Esophagus (tissue), 2 donors: Measurements from ENCODE around the gene MARCHF11. TPM values are rescaled to one million over a fixed set of nuclear protein-coding genes. Genes with fewer than 3 reads are reported as not detected.

Experiments
- H3K27ac ChIP-seq, 2 donors: one replicate each; pipeline ENCODE4 v1.5.1; 2013; ENCODE audit warnings: low read depth in 2 of 2, mild to moderate bottlenecking in 2 of 2, inconsistent platforms in 1 of 2, low read length in 1 of 2, moderate library complexity in 1 of 2
- H3K27me3 ChIP-seq, 2 donors: one replicate each; pipeline ENCODE4 v1.6.1; 2013; ENCODE audit warnings: low read length in 2 of 2, control low read depth in 1 of 2, mild to moderate bottlenecking in 1 of 2; ENCODE audit not compliant: insufficient read depth in 2 of 2, control insufficient read depth in 1 of 2
- H3K36me3 ChIP-seq, 2 donors: one replicate each; pipeline ENCODE4 v1.6.1; 2013; ENCODE audit warnings: low read length in 1 of 2; ENCODE audit not compliant: control insufficient read depth in 2 of 2, insufficient read depth in 2 of 2
- H3K4me1 ChIP-seq, 2 donors: one replicate each; pipeline ENCODE4 v1.6.1; 2013; ENCODE audit warnings: low read length in 1 of 2; ENCODE audit not compliant: control insufficient read depth in 2 of 2, insufficient read depth in 2 of 2
- H3K4me3 ChIP-seq, 2 donors: one replicate each; pipeline ENCODE4 v1.5.1; 2013; ENCODE audit warnings: low read length in 2 of 2, mild to moderate bottlenecking in 2 of 2, low read depth in 1 of 2, moderate library complexity in 1 of 2
- H3K9me3 ChIP-seq, 2 donors: one replicate each; pipeline ENCODE4 v1.6.1; 2013; ENCODE audit warnings: mild to moderate bottlenecking in 2 of 2, low read depth in 1 of 2, low read length in 1 of 2, moderate library complexity in 1 of 2; ENCODE audit not compliant: control insufficient read depth in 2 of 2, insufficient read depth in 1 of 2
- WGBS, 2 donors: extraction: QIAGEN DNeasy Blood & Tissue Kit; methylation state at CpG; one replicate each; pipeline ENCODE4 v1.1.7; 2013; 5-methylcytosine and 5-hydroxymethylcytosine counted together
- polyA plus RNA-seq, 2 donors: library from polyadenylated mRNA; stranded (reverse); fragments of 200-250 nt; gene quantifications; one replicate each; pipeline ENCODE4 v1.2.3, GENCODE V29; 2013
- donor health status: healthy with polysubstance abuse.
- donor health status: Bipolar disorder and iron deficiency.

MARCHF11 gene
- polyA plus RNA-seq, 2 donors = not detected

DNA sequence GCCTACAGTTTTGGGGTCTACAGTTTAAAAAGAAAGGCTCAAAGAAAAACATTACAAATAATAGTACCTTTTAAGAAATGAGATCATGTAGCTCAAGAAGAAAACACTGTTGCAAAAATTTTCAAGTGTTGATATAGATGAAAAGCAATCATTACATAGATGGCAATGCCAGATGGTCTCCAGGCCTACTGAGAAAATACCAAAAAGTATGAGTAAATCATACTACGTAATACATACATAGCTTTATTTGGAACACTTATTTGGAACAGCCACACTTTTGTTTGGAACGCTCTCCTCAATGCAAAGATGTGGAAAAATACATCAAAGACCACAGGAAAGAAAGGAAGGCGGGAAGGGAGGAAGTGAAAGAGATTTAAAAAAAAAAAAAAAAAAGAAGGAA, 44.1 kb downstream of the MARCHF11 start:
- H3K4me3 ChIP-seq = no peak overlapping the region
- 67 to 78% methylated on average over 3 of the region's 3 CpGs for WGBS, 2 donors
- H3K27me3 ChIP-seq = no peaks in the 10 kb centered on the region
- no peaks in the 10 kb centered on the region for H3K4me1 ChIP-seq
- H3K27ac ChIP-seq = no peak overlapping the region
- peaks cover 0 to 3% of the 10 kb centered on the region in 2 donors for H3K9me3 ChIP-seq
- no peaks in the 10 kb centered on the region for H3K36me3 ChIP-seq

DNA sequence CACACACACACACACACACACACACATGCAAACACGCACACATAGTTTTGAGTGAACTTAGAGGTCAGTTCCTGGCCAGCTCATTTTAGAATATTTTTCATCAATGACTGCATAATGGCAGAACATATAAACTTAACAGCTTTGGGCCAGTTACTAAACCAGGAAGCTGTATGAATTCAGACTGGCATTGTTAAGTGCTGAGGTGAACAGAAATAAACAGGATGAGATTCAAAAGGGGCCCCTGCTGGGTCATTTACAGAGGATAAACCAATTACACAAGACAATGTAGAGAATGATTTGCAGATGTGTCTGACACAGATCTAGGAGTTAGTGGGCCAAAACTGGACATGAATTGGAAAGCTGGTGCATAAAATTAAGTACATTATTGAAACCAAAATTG, 44.6 kb downstream of the MARCHF11 start:
- Histone ChIP-seq H3K27me3 (no peaks in the 10 kb centered on the region), H3K36me3 (no peaks in the 10 kb centered on the region), H3K27ac (no peak overlapping the region), H3K4me1 (no peaks in the 10 kb centered on the region), H3K9me3 (peaks cover 0 to 3% of the 10 kb centered on the region in 2 donors), H3K4me3 (no peak overlapping the region)
- WGBS, 2 donors = 50 to 57% methylated on average over 1 of the region's 1 CpG

DNA sequence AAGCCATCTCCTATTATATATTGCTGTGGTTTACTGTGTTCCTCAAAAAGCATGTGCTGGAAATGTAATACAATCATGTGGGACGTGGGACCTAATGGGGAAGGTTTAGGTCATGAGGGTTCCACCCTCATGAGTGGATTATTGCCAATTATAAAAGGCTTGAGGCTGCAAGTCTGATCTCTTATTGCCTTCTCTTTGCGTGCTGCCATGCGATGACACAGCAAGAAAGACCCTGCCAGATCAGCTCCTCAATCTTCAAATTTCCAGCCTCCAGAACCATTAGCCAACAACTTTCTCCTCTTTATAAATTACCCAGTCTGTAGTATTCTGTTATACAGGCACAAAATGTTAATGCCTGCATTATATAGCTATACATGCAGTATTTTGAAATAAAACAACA, 45.4 kb downstream of the MARCHF11 start:
- no peak overlapping the region for H3K4me3 ChIP-seq
- H3K27ac ChIP-seq = no peak overlapping the region
- WGBS, 2 donors = 61 to 75% methylated on average over 3 of the region's 3 CpGs

DNA sequence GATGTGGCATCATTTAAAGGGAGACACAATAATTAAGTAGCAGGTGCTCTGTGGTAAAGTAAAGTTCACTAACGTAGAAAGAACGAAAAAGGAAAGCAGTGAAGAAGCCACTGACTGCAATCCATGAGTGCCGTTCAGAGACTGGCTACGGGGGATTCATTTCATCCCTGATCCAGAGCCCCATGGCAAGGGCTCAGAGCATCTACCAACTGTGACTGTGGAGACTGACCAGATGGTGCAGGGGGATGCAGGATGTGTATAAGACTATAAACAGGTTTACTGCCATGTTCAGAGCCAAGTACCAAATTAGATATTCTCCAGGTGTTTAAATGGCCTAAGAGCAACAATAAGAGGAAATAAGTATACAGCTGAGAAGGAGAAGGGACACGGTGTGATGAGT, 47.7 kb downstream of the MARCHF11 start:
- H3K9me3 ChIP-seq = peaks cover 0 to 4% of the 10 kb centered on the region in 2 donors
- H3K36me3 ChIP-seq = no peaks in the 10 kb centered on the region
- H3K4me3 ChIP-seq = no peak overlapping the region
- H3K27me3 ChIP-seq = no peaks in the 10 kb centered on the region
- no peaks in the 10 kb centered on the region for H3K4me1 ChIP-seq
- 81 to 85% methylated on average over 5 of the region's 5 CpGs for WGBS, 2 donors
- H3K27ac ChIP-seq = no peak overlapping the region

More for the DNA sequence above, 45.4 kb downstream of the MARCHF11 start:
- H3K4me1 ChIP-seq = no peaks in the 10 kb centered on the region
- H3K27me3 ChIP-seq = no peaks in the 10 kb centered on the region
- peaks cover 0 to 3% of the 10 kb centered on the region in 2 donors for H3K9me3 ChIP-seq
- no peaks in the 10 kb centered on the region for H3K36me3 ChIP-seq

DNA sequence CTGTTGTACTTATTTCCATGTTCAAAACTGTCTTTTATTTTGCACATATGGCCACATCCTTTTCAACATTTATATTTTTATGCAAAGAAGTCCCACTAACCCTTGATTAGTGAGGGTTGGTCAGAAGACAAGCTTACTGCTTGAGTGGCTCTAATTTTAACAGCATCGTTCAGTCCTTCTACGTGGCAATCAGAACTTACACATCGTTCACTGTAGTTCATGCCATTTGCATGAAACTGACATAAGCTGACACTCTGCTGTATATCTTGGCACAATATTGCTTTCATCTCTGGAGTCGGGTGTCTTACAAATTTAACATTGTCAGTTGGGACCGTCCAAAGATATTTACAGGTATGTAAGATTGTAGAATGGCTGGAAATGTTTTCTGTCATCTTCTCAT, 50.6 kb downstream of the MARCHF11 start:
- Histone ChIP-seq H3K9me3 (peaks cover 0 to 4% of the 10 kb centered on the region in 2 donors), H3K4me1 (no peaks in the 10 kb centered on the region), H3K36me3 (no peaks in the 10 kb centered on the region), H3K4me3 (no peak overlapping the region), H3K27ac (no peak overlapping the region), H3K27me3 (no peaks in the 10 kb centered on the region)
- 72 to 79% methylated on average over 5 of the region's 5 CpGs for WGBS, 2 donors

DNA sequence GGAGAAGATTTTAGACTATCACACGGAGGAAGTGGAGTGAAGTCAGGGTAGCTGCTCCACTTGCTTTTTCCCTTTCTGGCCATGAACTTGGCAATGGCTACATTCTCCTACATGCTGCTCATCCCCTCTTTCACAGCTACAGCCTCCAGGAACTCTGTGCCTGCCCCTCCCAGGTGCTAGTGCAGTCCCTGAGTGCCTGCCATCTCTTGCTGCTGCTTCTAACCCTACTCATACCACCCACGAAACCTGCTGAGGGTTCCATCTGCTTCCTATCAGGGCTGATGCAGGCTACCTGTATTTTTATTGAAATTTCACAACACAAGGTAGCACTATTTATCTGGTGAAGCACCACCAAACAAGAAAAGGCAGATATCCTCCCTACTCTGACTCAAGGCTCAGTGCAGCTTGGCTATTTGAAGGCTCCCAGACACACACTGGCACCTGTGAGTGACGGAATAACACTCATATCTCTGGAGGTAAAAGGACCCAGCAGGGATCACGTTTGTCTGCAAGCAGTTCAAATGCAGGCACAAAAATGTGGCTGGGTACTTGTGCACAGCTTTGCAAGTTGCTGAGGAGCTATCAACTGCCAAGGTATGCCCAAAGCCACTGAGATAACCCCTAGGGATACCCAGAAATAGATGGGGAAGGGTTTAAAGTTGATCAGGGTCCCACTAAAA, 51.6 kb downstream of the MARCHF11 start:
- no peaks in the 10 kb centered on the region for H3K36me3 ChIP-seq
- H3K27me3 ChIP-seq = no peaks in the 10 kb centered on the region
- H3K4me3 ChIP-seq = no peak overlapping the region
- H3K4me1 ChIP-seq = no peaks in the 10 kb centered on the region
- 60 to 62% methylated on average over 4 of the region's 4 CpGs for WGBS, 2 donors
- no peak overlapping the region for H3K27ac ChIP-seq
- peaks cover 0 to 4% of the 10 kb centered on the region in 2 donors for H3K9me3 ChIP-seq

DNA sequence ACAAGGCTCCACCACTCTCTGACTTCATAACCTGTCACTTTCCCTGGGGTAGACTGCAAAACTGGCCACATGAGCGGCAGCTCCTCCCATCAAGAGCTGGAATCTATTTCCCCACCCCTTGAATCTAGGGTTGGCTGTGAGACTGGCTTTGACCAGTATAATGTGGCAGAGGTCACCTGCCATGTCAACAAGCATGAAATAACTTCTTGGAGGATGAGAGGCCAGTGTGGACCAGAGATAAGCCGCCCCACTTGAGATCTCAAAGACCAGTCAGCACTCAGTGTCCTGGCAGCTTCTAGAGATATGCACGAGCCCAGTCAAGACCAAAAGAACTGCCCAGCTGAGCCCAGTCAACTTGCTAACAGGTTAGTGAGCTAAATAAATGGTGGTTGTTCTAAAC, 59.0 kb downstream of the MARCHF11 start:
- H3K27ac ChIP-seq = no peak overlapping the region
- WGBS, 2 donors = 78 to 90% methylated on average over 3 of the region's 3 CpGs
- H3K4me3 ChIP-seq = no peak overlapping the region
- H3K36me3 ChIP-seq = no peaks in the 10 kb centered on the region
- H3K27me3 ChIP-seq = no peaks in the 10 kb centered on the region
- no peaks in the 10 kb centered on the region for H3K4me1 ChIP-seq
- H3K9me3 ChIP-seq = no peaks in the 10 kb centered on the region

DNA sequence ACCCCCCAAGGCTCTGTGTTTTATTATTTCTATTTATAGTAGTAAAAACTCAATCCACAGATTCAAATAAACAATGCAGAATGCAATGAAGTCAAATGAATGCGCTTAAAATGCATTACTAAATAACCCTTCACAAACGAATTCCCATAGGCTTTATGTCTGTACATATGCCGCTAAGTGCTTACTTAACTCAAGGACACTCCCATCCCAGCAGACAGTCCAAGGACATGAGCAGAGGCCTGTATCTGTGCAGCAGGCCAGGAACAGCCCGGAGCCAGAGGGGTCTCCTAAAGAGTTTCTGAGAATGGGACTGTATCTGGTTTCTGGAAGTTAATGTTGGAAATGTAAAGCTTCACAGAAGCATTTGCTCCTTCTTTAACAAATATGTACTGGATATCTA, 59.8 kb downstream of the MARCHF11 start:
- H3K4me3 ChIP-seq = no peak overlapping the region
- H3K4me1 ChIP-seq = no peaks in the 10 kb centered on the region
- 76 to 86% methylated on average over 4 of the region's 4 CpGs for WGBS, 2 donors
- no peak overlapping the region for H3K27ac ChIP-seq
- no peaks in the 10 kb centered on the region for H3K9me3 ChIP-seq
- no peaks in the 10 kb centered on the region for H3K27me3 ChIP-seq
- no peaks in the 10 kb centered on the region for H3K36me3 ChIP-seq

DNA sequence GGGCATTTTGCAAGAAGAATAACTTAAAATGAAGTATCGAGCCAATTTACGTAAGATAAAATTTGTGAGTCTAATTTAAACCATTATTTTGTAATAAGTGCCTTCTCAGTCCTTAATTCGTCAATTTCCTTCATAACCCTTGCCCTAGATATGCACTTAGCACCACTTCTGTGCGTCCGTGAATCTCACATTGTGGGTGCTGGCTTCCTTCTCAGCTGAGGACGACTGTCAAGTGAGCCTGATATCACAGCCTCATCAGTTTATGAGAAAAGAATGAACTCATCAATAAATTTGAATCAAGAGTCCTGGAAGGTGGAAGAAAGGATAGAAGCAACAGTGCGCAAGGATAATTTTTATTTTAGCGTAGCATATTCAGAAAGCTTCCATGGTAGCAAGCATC, 64.5 kb downstream of the MARCHF11 start:
- no peak overlapping the region for H3K27ac ChIP-seq
- 83 to 90% methylated on average over 8 of the region's 8 CpGs for WGBS, 2 donors
- H3K27me3 ChIP-seq = no peaks in the 10 kb centered on the region
- H3K9me3 ChIP-seq = no peaks in the 10 kb centered on the region
- H3K4me1 ChIP-seq = no peaks in the 10 kb centered on the region
- no peak overlapping the region for H3K4me3 ChIP-seq
- H3K36me3 ChIP-seq = no peaks in the 10 kb centered on the region

DNA sequence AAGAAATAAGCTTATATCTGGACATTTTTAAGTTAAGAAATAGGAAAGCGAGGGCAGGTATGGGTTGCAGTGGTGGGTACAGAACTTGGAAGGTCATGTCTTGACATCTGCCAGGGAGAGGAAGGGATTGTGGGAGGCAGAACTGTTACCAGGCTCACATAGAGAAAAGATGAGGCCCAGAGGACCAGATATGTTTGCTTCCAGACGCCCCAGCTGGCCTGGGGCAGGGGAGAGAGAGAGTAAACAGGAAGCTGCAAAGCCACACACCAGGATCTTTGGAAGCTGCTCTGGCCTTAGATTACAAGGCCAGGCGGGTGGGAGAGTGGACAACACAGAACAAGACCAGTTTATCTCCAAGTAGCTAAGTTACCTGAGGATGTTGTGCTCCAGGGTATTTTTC, 71.2 kb downstream of the MARCHF11 start:
- Histone ChIP-seq H3K9me3 (peaks cover 0 to 3% of the 10 kb centered on the region in 2 donors), H3K27me3 (no peaks in the 10 kb centered on the region), H3K27ac (no peak overlapping the region), H3K4me3 (no peak overlapping the region), H3K4me1 (no peaks in the 10 kb centered on the region), H3K36me3 (no peaks in the 10 kb centered on the region)
- WGBS, 2 donors = 68 to 69% methylated on average over 3 of the region's 3 CpGs
